ENCODE results near the gene NUMA1. TPM values are rescaled to one million over a fixed set of nuclear protein-coding genes. Genes with fewer than 3 reads are reported as not detected.

Gene NUMA1
- total RNA-seq, 2 experiments from 2014 or later = 148 to 159 TPM

- no TSS peak for BruUV-seq (replicated peaks)
- DNase-seq (ENCODE audit: low spot score) = no peak
- peaks cover 15% of the 10 kb centered on the region for H3K4me1 ChIP-seq (ENCODE audit: insufficient read depth, low read length, poor library complexity, severe bottlenecking)
- TF ChIP-seq CTCF (conservative IDR thresholded peaks at IDR 0.05; ENCODE audit: low read length) (no peak), EZH2phosphoT487 (IDR thresholded peaks at IDR 0.05; ENCODE audit: borderline replicate concordance, low read depth, low read length) (no peak)
- H3K4me2 ChIP-seq (ENCODE audit: low read length) = no peak overlapping the region
- H3K36me3 ChIP-seq (ENCODE audit: insufficient read depth, low read length) = peaks cover 21% of the 10 kb centered on the region
- no peaks in the 10 kb centered on the region for H3K9me3 ChIP-seq (ENCODE audit: low read length)
- intact Hi-C loops (cut with micrococcal nuclease; ENCODE audit: unreplicated experiment) = no loop called here
- H4K20me1 ChIP-seq (ENCODE audit: insufficient read depth, low read length) = no peaks in the 10 kb centered on the region
- no peak overlapping the region for H2AFZ ChIP-seq (ENCODE audit: low read length)
- ChIA-PET CTCF (ENCODE audit: unreplicated experiment) (no interaction called here), POLR2A (interaction anchor here (0.6 to 0.7 kb wide), 2 partner anchors 32 to 41 kb away, joined by 3 read pairs; no protein-coding TSS in a partner anchor)
- H3K27ac ChIP-seq (ENCODE audit: low read depth, low read length, poor library complexity, severe bottlenecking) = no peak overlapping the region
- H3K79me2 ChIP-seq (ENCODE audit: insufficient read depth, low read depth, low read length) = no peaks in the 10 kb centered on the region
- H3K4me3 ChIP-seq (ENCODE audit: low read depth, low read length, poor library complexity, severe bottlenecking) = no peak overlapping the region
- H3K9me2 ChIP-seq (ENCODE audit: insufficient read depth, low read length) = no peaks in the 10 kb centered on the region
Observed at GRCh38 chr11:71992136-71992730, 88.1 kb downstream of the NUMA1 start.

DNA sequence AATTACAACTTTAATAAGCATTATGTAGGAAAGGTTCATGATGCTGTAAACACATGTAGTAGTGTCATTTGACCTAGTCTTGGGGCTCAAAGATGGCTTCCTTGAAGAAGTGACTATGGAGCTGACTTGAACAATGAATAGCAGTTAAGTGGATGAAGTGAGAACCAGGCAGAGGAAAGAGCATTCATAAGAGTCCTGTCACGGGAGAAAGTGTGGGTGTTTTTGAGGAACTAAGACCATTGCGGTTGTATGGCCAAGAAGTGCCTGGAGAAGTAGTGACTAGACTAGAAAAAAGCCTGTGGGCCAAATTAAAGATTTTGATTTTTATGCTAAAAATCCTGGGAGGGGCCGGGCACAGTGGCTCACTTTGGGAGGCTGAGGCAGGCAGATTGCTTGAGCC, 88.8 kb downstream of the NUMA1 start:
- BruUV-seq (replicated peaks) = no TSS peak
- Histone ChIP-seq H3K36me3 (ENCODE audit: insufficient read depth, low read length) (peaks cover 21% of the 10 kb centered on the region), H3K4me3 (ENCODE audit: low read depth, low read length, poor library complexity, severe bottlenecking) (no peak overlapping the region), H3K9me2 (ENCODE audit: insufficient read depth, low read length) (no peaks in the 10 kb centered on the region), H3K9me3 (ENCODE audit: low read length) (no peaks in the 10 kb centered on the region), H2AFZ (ENCODE audit: low read length) (no peak overlapping the region), H3K27ac (ENCODE audit: low read depth, low read length, poor library complexity, severe bottlenecking) (no peak overlapping the region), H3K4me2 (ENCODE audit: low read length) (no peak overlapping the region), H3K4me1 (ENCODE audit: insufficient read depth, low read length, poor library complexity, severe bottlenecking) (peaks cover 15% of the 10 kb centered on the region), H3K79me2 (ENCODE audit: insufficient read depth, low read depth, low read length) (no peaks in the 10 kb centered on the region), H4K20me1 (ENCODE audit: insufficient read depth, low read length) (no peaks in the 10 kb centered on the region)
- ChIA-PET POLR2A (no interaction called here), CTCF (ENCODE audit: unreplicated experiment) (no interaction called here)
- intact Hi-C loops (cut with micrococcal nuclease; ENCODE audit: unreplicated experiment) = no loop called here
- DNase-seq (ENCODE audit: low spot score) = peak; percentile 49
- TF ChIP-seq EZH2phosphoT487 (IDR thresholded peaks at IDR 0.05; ENCODE audit: borderline replicate concordance, low read depth, low read length) (no peak), CTCF (conservative IDR thresholded peaks at IDR 0.05; ENCODE audit: low read length) (no peak)

DNA sequence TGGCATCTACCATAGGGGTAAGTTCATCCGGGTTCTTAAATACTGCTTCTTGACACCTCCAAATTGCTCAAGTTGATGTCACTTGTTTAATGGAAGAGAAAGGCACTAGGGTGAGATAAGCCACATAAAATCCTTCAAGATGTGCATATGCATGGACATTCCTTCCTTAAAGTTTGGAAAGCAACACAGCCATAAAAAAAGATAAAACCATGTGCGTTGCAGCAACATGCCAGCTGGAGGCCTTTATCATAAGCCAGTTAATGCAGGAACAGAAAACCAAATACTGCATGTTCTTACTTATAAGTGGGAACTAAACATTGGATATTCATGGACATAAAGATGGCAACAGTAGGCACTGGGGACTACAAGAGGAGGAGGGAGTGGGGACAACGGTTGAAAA, 89.6 kb downstream of the NUMA1 start:
- H3K36me3 ChIP-seq (ENCODE audit: insufficient read depth, low read length) = peaks cover 26% of the 10 kb centered on the region
- intact Hi-C loops (cut with micrococcal nuclease; ENCODE audit: unreplicated experiment) = no loop called here
- no peak overlapping the region for H3K4me3 ChIP-seq (ENCODE audit: low read depth, low read length, poor library complexity, severe bottlenecking)
- no peak overlapping the region for H2AFZ ChIP-seq (ENCODE audit: low read length)
- H3K4me2 ChIP-seq (ENCODE audit: low read length) = no peak overlapping the region
- H3K4me1 ChIP-seq (ENCODE audit: insufficient read depth, low read length, poor library complexity, severe bottlenecking) = peaks cover 15% of the 10 kb centered on the region
- no peaks in the 10 kb centered on the region for H3K79me2 ChIP-seq (ENCODE audit: insufficient read depth, low read depth, low read length)
- TF ChIP-seq CTCF (conservative IDR thresholded peaks at IDR 0.05; ENCODE audit: low read length) (no peak), EZH2phosphoT487 (IDR thresholded peaks at IDR 0.05; ENCODE audit: borderline replicate concordance, low read depth, low read length) (no peak)
- no peak for DNase-seq (ENCODE audit: low spot score)
- no peak overlapping the region for H3K27ac ChIP-seq (ENCODE audit: low read depth, low read length, poor library complexity, severe bottlenecking)
- H4K20me1 ChIP-seq (ENCODE audit: insufficient read depth, low read length) = no peaks in the 10 kb centered on the region
- BruUV-seq (replicated peaks) = no TSS peak
- no peaks in the 10 kb centered on the region for H3K9me2 ChIP-seq (ENCODE audit: insufficient read depth, low read length)
- H3K9me3 ChIP-seq (ENCODE audit: low read length) = no peaks in the 10 kb centered on the region
- ChIA-PET CTCF (ENCODE audit: unreplicated experiment) (no interaction called here), POLR2A (no interaction called here)

Measured in OCI-LY7 (cell line).